ENCODE data around the gene ARL5A. TPM values are rescaled to one million over a fixed set of nuclear protein-coding genes. Genes with fewer than 3 reads are reported as not detected.

Gene ARL5A
- total RNA-seq, 6 experiments from 2014 or later: 20.0 to 33.3 (median 22.4) TPM

- no peak for DNase-seq
- intact Hi-C loops (cut with DNase I): no loop called here
- peaks cover 0 to 16% (median 10%) of the 10 kb centered on the region in 4 donors for H3K36me3 ChIP-seq
- H3K4me1 ChIP-seq: no peaks in the 10 kb centered on the region
- H3K27ac ChIP-seq: no peak overlapping the region
- no peaks in the 10 kb centered on the region for H3K27me3 ChIP-seq
- no peak overlapping the region for H3K4me3 ChIP-seq
- WGBS (ENCODE audit: insufficient coverage, low coverage, low lambda C conversion rate, missing lambda C conversion rate): 89% methylated on average over 9 of the region's 9 CpGs
- no peaks in the 10 kb centered on the region for H3K9me3 ChIP-seq
- TF ChIP-seq POLR2A (IDR thresholded peaks at IDR 0.05): no peak
- no peak for TF ChIP-seq CTCF (IDR thresholded peaks at IDR 0.05)
- no peak for ATAC-seq
Observed at GRCh38 chr2:151815821-151816489, 12.3 kb downstream of the ARL5A start.

- intact Hi-C loops (cut with DNase I): no loop called here
- no peak for TF ChIP-seq POLR2A (IDR thresholded peaks at IDR 0.05)
- no peak for TF ChIP-seq CTCF (IDR thresholded peaks at IDR 0.05)
- WGBS (ENCODE audit: insufficient coverage, low coverage, low lambda C conversion rate, missing lambda C conversion rate): 83% methylated on average over 1 of the region's 1 CpG
- H3K27ac ChIP-seq: no peak overlapping the region
- DNase-seq (no peak), ATAC-seq (no peak)
- no peak overlapping the region for H3K4me3 ChIP-seq
- peaks cover 0 to 16% (median 12%) of the 10 kb centered on the region in 4 donors for H3K36me3 ChIP-seq
- H3K27me3 ChIP-seq: no peaks in the 10 kb centered on the region
- H3K4me1 ChIP-seq: peaks cover 0 to 6% (median 0%) of the 10 kb centered on the region in 4 donors
- H3K9me3 ChIP-seq: no peaks in the 10 kb centered on the region
Observed at GRCh38 chr2:151810489-151810888, 17.7 kb downstream of the ARL5A start.

- Histone ChIP-seq H3K27me3 (no peaks in the 10 kb centered on the region), H3K4me1 (peaks cover 0 to 6% (median 0%) of the 10 kb centered on the region in 4 donors), H3K27ac (no peak overlapping the region), H3K4me3 (no peak overlapping the region), H3K36me3 (peaks cover 0 to 22% (median 13%) of the 10 kb centered on the region in 4 donors), H3K9me3 (no peaks in the 10 kb centered on the region)
- 61% methylated on average over 1 of the region's 1 CpG for WGBS (ENCODE audit: insufficient coverage, low coverage, low lambda C conversion rate, missing lambda C conversion rate)
- DNase-seq: no peak
- no peak for TF ChIP-seq POLR2A (IDR thresholded peaks at IDR 0.05)
- TF ChIP-seq CTCF (IDR thresholded peaks at IDR 0.05): no peak
- no peak for ATAC-seq
- intact Hi-C loops (cut with DNase I): no loop called here
Observed at GRCh38 chr2:151809073-151809383, 19.2 kb downstream of the ARL5A start.

- WGBS (ENCODE audit: insufficient coverage, low coverage, low lambda C conversion rate, missing lambda C conversion rate): 58% methylated on average over 1 of the region's 5 CpGs
- TF ChIP-seq POLR2A (IDR thresholded peaks at IDR 0.05): no peak
- peak; percentile 47 to 73 (median 63) for TF ChIP-seq CTCF (IDR thresholded peaks at IDR 0.05)
- intact Hi-C loops (cut with DNase I): no loop called here
- peak; percentile 73 to 86 (median 76) for ATAC-seq
- Histone ChIP-seq H3K27ac (no peak overlapping the region), H3K4me3 (no peak overlapping the region), H3K36me3 (peaks cover 0 to 22% (median 10%) of the 10 kb centered on the region in 4 donors), H3K9me3 (no peaks in the 10 kb centered on the region), H3K27me3 (no peaks in the 10 kb centered on the region), H3K4me1 (peaks cover 0 to 6% (median 0%) of the 10 kb centered on the region in 4 donors)
- no peak for DNase-seq
Observed at GRCh38 chr2:151808258-151809072, 19.8 kb downstream of the ARL5A start.
